Adrenal gland (tissue), 5 donors: ENCODE measurements around the gene SELENOM.

Experiments
- POLR2A ChIP-seq, 2 donors: fragments of 450-650 bp; IDR thresholded peaks; one replicate each; pipeline ENCODE4 v1.6.1; 2017; ENCODE audit warnings: antibody characterized with exemption in 2 of 2, mild to moderate bottlenecking in 2 of 2, moderate library complexity in 1 of 2
- TF ChIP-seq, protein P1 (sequence below), 6 experiments: fragments of 450-650 bp in 4 of 6; fragments of 200-600 bp in 2 of 6; sonication (generic) in 1 of 6; IDR thresholded peaks; 1 replicate in 5 of 6; 2 replicates in 1 of 6; pipeline versions ENCODE4 v1.5.1 to v1.8.0; 2016 to 2021; ENCODE audit warnings: antibody characterized with exemption in 6 of 6, mild to moderate bottlenecking in 2 of 6, moderate library complexity in 1 of 6
- donor health status: DM: no; HTN: no; CAD: no.

DNA sequence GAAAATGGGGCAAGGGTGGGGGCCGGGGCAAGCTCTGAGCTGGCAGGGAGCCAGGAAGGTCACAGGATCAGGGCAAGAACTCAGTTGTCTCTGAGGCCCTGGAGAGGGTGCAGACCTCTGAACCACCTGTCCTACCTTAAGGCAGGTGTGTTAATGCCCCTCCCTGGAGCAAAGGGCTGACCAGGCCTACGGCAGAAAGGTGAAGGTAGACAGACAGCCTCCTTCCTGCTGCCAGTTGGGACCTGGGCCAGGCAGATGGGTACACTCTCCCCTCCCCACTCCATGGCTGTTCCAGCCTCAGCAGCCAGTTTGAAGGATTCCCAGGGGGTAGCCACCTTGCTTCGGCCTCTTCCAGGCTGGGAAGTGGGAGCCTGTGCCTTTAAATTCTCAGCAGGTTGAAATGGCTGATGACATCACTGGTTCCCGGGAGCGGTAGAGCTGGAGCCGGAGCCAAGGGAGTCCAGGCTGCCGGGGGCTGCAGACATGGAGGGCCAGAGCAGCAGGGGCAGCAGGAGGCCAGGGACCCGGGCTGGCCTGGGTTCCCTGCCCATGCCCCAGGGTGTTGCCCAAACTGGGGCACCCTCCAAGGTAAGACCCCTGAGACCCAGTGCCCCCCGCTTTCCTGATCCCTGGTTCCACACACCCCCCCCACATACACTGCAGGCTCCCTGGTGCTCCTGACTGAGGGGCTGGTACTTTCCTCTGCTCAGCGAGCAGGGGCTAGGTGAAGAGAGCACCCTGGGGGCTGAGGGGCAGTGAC is 15.3 kb upstream of the SELENOM start, which contains the start of gene INPP5J:
- TF ChIP-seq, protein P1, sequence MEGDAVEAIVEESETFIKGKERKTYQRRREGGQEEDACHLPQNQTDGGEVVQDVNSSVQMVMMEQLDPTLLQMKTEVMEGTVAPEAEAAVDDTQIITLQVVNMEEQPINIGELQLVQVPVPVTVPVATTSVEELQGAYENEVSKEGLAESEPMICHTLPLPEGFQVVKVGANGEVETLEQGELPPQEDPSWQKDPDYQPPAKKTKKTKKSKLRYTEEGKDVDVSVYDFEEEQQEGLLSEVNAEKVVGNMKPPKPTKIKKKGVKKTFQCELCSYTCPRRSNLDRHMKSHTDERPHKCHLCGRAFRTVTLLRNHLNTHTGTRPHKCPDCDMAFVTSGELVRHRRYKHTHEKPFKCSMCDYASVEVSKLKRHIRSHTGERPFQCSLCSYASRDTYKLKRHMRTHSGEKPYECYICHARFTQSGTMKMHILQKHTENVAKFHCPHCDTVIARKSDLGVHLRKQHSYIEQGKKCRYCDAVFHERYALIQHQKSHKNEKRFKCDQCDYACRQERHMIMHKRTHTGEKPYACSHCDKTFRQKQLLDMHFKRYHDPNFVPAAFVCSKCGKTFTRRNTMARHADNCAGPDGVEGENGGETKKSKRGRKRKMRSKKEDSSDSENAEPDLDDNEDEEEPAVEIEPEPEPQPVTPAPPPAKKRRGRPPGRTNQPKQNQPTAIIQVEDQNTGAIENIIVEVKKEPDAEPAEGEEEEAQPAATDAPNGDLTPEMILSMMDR (IDR thresholded peaks at IDR 0.05): no peak
- TF ChIP-seq POLR2A (IDR thresholded peaks at IDR 0.05): no peak
